ENCODE results near the gene DTL. TPM values are rescaled to one million over a fixed set of nuclear protein-coding genes. Genes with fewer than 3 reads are reported as not detected.

DTL gene
- total RNA-seq, 1 donor from 2014 or later = 17.6 TPM

DNA sequence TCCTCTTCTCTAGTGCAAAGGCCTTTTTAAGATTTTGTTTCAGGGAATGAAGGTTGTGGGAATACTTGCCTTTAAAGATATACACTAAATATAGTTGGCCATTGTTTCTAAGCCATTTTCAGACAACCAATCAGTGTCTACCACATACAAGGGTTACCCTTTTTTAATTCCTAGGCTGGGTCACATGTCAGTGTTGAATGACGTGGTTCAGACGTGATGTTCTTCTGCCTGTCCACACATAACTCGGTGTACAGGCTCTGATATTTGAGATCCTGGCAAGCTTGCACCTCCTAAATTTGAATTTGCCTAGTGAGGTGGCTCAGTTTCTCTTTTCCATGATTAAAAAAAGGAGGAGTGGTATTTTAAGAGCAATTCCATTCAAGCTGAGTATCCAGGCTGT, 38.8 kb downstream of the DTL start:
- TF ChIP-seq, protein P1, sequence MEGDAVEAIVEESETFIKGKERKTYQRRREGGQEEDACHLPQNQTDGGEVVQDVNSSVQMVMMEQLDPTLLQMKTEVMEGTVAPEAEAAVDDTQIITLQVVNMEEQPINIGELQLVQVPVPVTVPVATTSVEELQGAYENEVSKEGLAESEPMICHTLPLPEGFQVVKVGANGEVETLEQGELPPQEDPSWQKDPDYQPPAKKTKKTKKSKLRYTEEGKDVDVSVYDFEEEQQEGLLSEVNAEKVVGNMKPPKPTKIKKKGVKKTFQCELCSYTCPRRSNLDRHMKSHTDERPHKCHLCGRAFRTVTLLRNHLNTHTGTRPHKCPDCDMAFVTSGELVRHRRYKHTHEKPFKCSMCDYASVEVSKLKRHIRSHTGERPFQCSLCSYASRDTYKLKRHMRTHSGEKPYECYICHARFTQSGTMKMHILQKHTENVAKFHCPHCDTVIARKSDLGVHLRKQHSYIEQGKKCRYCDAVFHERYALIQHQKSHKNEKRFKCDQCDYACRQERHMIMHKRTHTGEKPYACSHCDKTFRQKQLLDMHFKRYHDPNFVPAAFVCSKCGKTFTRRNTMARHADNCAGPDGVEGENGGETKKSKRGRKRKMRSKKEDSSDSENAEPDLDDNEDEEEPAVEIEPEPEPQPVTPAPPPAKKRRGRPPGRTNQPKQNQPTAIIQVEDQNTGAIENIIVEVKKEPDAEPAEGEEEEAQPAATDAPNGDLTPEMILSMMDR (conservative IDR thresholded peaks at IDR 0.05; ENCODE audit: low read depth, low read length) = no peak
- no peak overlapping the region for H3K4me3 ChIP-seq (ENCODE audit: low read depth, low read length)
- DNase-seq (ENCODE audit: low read depth) = no peak

DNA sequence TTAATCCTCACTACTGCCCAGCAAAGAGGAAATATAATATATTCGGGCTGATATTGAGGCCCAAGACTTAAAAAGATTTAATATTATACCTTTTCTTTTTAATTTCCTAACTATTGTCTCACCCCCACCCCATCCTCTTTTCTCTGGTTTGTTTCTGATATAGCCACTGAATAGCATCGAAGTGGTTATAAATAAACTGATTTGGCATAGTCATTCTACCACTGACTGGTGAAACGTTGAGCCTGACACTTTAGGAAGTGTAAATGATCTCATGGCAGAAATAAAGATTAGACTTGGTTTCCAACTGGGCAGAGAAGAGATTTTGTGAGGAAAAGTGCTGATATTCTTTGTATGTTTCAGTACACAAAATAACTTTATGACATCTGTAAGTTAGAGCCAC, 39.3 kb downstream of the DTL start:
- TF ChIP-seq, protein P1 (conservative IDR thresholded peaks at IDR 0.05; ENCODE audit: low read depth, low read length) = no peak
- no peak for DNase-seq (ENCODE audit: low read depth)

DNA sequence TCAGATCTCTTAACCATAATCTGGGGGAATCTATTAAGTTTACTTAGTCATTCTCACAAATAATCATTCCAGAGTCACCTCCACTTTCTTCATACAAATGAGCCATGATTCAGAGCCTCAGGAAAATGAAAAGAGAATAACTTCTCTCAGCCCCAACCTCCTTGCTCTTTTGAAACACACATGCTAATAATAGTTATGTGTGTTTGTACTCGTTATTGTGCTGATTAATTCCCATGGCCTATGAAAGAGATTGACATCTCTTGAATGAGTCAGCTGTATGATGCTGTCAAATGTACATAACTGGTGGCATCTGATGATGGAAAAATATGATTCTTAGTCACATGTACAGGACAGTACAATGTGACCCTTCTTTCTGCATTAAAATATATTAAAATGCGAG, 41.5 kb downstream of the DTL start:
- TF ChIP-seq, protein P1 (conservative IDR thresholded peaks at IDR 0.05; ENCODE audit: low read depth, low read length) = no peak
- H3K4me3 ChIP-seq (ENCODE audit: low read depth, low read length) = no peak overlapping the region
- DNase-seq (ENCODE audit: low read depth) = no peak

More for the DNA sequence above, 39.3 kb downstream of the DTL start:
- no peak overlapping the region for H3K4me3 ChIP-seq (ENCODE audit: low read depth, low read length)

DNA sequence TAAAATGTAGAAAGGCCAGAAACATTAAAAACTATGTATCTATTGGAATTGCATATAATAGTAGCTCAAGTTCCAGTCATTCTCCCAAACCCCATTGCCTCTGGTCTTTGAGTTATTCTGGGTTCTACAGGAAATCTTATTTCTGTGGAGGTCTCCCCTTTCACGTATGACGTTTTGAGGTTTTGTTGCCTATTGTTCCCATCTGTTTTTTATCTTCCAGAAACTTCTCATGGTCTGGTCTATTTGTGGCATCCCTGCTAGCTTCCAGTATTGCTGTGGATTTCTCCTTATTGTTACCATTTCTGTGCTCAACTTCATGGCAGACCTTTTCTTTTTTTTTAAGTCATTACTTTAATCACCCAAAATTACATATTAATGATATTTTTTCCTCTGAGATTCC, 43.3 kb downstream of the DTL start:
- H3K4me3 ChIP-seq (ENCODE audit: low read depth, low read length) = no peak overlapping the region
- TF ChIP-seq, protein P1 (conservative IDR thresholded peaks at IDR 0.05; ENCODE audit: low read depth, low read length) = no peak
- no peak for DNase-seq (ENCODE audit: low read depth)

DNA sequence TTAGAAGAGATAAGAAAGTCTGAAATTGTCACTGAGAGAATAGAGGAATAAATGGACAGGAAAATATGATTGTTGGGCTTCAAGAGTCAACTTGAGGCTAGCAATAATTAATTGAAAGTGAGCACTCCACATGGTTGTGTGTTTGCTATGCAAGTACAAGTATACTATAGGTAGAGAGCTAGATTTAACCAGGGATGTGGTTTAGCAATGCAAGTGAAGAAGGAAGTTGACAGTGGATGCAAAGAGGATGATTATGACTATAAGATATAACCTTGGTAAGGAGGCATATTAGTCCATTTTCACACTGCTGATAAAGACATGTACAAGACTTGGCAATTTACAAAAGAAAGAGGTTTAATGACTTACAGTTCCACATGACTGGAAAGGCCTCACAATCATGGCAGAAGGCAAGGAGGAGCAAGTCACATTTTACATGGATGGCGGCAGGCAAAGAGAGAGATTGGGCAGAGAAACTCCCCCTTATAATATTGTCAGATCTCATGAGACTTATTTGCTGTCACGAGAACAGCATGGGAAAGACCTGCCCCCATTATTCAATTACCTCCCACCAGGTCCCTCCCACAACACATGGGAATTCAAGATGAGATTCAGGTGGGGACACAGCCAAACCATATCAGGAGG, 47.3 kb downstream of the DTL start:
- no peak overlapping the region for H3K4me3 ChIP-seq (ENCODE audit: low read depth, low read length)
- no peak for DNase-seq (ENCODE audit: low read depth)
- TF ChIP-seq, protein P1 (conservative IDR thresholded peaks at IDR 0.05; ENCODE audit: low read depth, low read length) = no peak

DNA sequence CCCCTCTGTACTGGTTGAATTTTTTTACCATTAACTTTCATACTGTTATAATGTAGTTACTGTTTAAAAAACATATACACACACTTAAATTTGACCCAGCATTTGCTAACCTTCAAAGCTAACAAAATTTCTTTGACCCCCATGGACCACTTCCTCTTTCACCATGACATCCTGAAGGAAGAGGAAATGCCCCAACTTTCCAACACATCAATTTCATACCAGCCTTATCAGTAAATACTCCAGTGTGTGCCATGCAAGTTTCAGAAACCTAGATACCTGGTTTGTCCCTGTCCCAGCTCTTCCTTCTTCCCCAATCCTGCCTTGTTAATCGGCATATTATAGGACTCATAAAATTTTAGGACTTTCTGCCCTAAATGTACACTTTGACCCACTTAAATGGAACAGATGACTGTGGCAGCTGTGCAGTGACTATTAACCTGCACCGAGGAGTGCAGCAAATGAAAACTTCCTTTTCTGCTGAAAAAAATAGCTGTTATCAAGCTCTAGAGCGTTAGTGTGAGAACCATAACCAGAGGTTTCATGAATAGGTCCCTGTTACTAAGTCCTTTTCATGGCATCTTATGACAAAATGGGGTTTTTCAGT, 54.1 kb downstream of the DTL start:
- TF ChIP-seq, protein P1 (conservative IDR thresholded peaks at IDR 0.05; ENCODE audit: low read depth, low read length) = no peak
- no peak overlapping the region for H3K4me3 ChIP-seq (ENCODE audit: low read depth, low read length)
- DNase-seq (ENCODE audit: low read depth) = no peak

Data from epithelial cell of proximal tubule (primary cell).